NCI-H82 treated with DMSO at 0.1 percent for 48 hours (cell line): ENCODE measurements around the gene ARID4A.
"Not testable (repeated sequence)": the region's sequence is repeated elsewhere in the genome, so short reads cannot be mapped to it uniquely, and the experiment has no call there.

Experiments used
- DNase-seq: peaks from one replicate; lab custom pipeline; 2025; ENCODE audit not compliant: unreplicated experiment; lab: John Stamatoyannopoulos, UW

The ARID4A gene

DNA sequence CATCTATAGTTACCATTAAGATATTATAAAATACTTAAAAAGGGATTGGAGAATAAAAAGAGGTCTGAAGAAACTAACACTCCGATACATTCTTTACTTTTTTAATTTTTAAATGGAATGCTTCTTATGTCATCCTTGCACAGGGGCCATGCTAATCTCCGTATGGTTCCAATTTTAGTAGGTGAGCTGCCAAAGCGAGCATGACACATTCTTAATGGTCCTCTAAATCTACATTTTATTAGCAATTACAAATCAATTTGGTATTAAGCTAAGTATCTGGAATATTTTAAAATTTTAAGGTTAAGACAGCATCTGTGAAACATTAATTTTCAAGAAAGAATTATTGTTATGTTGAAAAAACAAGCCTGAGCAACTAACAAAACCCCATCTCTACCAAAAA lies 6.2 kb upstream of the ARID4A start:
- no peak for DNase-seq

- DNase-seq, result no peak
Observed at GRCh38 chr14:58294201-58294600, 4.2 kb upstream of the ARID4A start.

GRCh38 chr14:58296726-58297125 lies 1.6 kb upstream of the ARID4A start:
- DNase-seq, result no peak

GRCh38 chr14:58297412-58297761 lies 968 bp upstream of the ARID4A start:
- DNase-seq, result no peak

DNA sequence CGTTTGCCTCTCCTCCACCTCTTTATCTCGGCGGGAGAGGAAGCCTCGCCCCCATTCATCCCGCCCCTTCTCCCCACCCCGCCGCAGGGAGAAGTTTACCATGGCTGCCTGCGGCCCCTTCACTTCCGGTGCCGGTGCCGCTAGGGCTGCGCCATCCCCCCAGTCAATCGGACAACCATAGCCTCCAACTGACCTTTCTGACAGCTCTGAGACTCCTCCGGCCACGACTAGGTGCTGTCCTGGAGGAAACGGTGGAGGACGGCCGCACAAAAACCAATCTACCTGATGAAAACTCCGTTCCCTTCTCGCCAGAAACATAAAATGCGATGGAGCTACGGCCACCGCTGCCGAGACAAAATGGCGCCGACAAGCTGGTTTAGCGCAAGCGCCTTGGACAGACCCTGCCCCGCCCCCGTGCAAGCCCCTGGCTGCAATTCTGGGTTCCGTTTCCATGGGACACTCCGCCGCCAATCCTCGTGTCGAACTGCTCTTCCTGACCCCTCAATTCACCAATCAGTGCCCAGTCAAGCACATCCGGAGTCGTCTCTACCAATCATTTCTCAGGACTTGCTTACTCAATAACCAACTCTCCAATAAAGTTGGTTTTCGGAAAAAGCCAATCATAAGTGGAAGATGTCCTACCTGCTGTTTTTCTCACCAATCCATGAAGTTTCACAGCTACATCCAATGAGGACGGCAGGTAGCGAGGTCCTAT lies 436 bp upstream of the ARID4A start:
- peak; percentile 97 for DNase-seq

- DNase-seq, result no peak
Observed at GRCh38 chr14:58299401-58300330, 1.3 kb downstream of the ARID4A start.

DNA sequence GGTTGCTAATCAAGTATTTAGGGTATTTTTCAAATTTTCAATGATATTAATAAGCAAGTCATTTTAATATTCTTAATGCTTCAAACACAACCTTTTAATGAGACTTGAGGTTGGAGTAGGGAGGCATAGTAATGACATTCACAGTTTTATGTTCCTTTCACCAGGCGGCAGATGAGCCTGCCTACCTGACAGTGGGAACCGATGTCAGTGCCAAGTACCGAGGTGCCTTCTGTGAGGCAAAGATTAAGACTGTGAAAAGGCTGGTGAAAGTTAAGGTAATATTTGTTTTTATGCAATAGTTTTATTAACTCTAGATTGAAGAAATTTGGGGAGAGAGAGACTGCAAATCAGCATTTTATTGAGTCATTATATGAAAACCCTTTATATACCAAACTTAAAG lies 3.1 kb downstream of the ARID4A start:
- no peak for DNase-seq

- no peak for DNase-seq
Observed at GRCh38 chr14:58305730-58306129, 7.4 kb downstream of the ARID4A start.

GRCh38 chr14:58307597-58308316 lies 9.4 kb downstream of the ARID4A start:
- no peak for DNase-seq

- no peak for DNase-seq
Observed at GRCh38 chr14:58309086-58309485, 10.7 kb downstream of the ARID4A start.

DNA sequence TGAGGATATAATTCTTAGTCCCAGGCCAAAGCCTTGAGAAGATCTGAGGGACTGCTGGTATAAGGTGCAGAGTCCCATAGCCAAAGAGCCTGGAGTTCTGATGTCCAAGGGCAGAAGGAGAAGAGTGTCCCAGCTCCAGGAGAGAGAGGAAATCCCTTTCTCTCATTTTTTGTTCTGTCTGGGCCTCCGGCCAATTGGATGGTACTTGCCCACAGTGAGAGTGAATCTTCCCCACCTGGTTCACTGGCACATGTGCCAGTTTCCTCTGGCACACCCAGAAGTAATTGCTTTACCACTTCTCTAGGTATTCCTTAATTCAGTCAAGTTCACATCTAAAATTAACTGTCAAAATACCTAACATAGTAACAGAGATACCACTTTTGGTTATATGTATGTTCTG lies 15.3 kb downstream of the ARID4A start:
- no peak for DNase-seq

DNA sequence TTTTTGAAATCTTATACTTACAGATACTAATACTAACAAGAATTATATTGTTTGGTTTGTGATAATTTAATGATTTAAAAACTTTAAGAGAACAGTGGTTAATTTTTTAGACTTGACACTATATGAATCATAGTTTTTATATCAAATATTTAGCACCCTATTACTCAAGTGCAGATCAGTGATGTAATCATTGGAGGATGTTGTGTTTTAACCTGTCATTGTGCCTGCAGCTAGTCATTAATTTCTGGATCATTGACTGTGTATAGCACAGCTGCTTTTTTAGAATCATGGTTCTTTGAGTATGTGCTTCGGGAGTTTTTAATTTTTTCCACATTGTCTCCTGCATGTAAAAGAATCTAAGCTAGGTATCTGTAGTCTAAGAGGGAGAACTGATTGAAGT lies 17.3 kb downstream of the ARID4A start:
- no peak for DNase-seq

- DNase-seq, result no peak
Observed at GRCh38 chr14:58327019-58327418, 28.7 kb downstream of the ARID4A start.

DNA sequence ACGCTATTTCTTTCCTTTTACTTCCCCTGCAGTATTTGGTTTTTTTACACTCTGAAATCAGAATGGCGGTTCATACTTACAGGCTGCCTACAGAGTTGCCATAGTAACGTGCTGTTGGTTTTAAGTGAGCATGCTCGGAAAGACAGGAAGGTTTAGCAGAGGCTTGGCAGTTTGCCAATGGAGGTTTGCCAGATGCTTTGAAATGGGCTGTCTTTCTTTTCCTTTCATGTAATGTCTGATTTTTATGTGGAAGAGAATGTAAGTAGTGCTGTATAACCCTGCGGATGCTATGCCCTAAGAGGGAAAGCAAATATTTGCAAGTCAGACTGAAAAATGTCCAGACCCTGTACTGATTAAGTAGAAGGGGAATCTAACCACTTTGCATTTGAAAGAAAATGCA lies 32.8 kb downstream of the ARID4A start:
- DNase-seq, result peak; percentile 86

- no peak for DNase-seq
Observed at GRCh38 chr14:58332561-58332960, 34.2 kb downstream of the ARID4A start.

DNA sequence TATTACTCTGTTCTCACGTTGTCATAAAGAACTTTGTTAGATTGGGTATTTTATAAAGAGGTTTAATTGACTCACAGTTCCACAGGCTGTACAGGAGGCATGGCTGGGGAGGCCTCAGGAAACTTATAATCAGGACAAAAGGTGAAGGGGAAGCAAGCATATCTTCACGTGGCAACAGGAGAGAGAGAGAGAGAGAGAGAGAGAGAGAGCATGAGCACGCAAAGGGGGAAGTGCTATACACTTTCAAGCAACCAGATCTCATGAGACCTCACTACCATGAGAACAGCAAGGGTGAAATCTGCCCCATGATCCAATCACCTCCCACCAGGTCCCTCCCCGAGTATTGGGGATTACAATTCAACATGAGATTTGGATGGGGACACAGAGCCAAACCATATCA lies 41.3 kb downstream of the ARID4A start:
- not testable (repeated sequence) for DNase-seq

- no peak for DNase-seq
Observed at GRCh38 chr14:58341152-58341748, 42.9 kb downstream of the ARID4A start.

DNA sequence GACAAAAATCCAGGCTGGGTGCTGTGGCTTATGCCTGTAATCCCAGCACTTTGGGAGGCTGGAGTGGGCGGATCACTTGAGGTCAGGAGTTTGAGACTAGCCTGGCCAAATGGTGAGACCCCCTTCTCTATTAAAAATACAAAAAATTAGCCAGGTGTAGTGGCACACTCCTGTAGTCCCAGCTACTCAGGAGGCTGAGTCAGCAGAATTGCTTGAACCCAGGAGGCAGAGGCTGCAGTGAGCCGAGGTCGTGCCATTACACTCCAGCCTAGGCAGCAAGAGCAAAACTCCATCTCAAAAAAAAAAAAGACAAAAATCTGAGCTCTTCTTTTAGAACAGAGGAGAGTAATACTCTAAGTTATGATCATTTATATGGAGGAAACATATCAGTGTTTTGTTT lies 45.2 kb downstream of the ARID4A start:
- not testable (repeated sequence) for DNase-seq

GRCh38 chr14:58353516-58354299 lies 55.4 kb downstream of the ARID4A start:
- DNase-seq, result no peak

DNA sequence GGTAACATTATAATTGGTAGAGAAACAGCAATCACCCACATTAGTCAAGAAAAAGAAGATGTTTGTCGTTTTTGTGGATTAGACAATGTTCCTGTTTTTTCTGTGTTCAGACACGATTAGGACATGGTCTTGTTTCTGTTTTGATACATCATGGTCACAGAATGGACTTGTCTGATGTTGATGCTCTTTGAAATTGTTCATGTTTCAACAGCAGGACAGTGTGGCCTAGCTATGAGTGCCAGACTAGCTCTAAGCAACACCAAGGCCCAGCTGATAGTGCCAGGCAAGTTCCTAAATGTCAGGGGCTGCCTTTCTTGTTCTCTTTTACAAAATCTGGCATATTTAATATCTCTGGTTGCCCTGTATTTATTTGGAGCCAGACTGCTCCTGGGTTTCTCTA lies 56.5 kb downstream of the ARID4A start:
- DNase-seq, result no peak

- DNase-seq, result no peak
Observed at GRCh38 chr14:58356268-58356667, 57.9 kb downstream of the ARID4A start.
